ENCODE data around the gene GSTA4. TPM values are rescaled to one million over a fixed set of nuclear protein-coding genes. Genes with fewer than 3 reads are reported as not detected.
A peak's percentile ranks its signal among the peaks of the same experiment; 100 is the strongest.
"Not testable (repeated sequence)": the region's sequence is repeated elsewhere in the genome, so short reads cannot be mapped to it uniquely, and the experiment has no call there.

Gene GSTA4, protein sequence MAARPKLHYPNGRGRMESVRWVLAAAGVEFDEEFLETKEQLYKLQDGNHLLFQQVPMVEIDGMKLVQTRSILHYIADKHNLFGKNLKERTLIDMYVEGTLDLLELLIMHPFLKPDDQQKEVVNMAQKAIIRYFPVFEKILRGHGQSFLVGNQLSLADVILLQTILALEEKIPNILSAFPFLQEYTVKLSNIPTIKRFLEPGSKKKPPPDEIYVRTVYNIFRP
- total RNA-seq, result 10 to 100 TPM in 2 of 3 donors, 1 to 10 TPM in 1; 8.3 to 15.5 (median 14.7) TPM
- long read RNA-seq, donor 1, transcript GSTA4-203 (7 exons, 1,334 nt), result major isoform, 18 of 29 reads
- long read RNA-seq, donor 1, partial matches to known transcripts, result 3 of 29 reads
- long read RNA-seq, donor 1, other reads (novel, unspliced or antisense), result 8 of 29 reads
- long read RNA-seq, donor 2, transcript GSTA4-203 (7 exons, 1,334 nt), result major isoform, 10 of 15 reads
- long read RNA-seq, donor 2, partial matches to known transcripts, result 2 of 15 reads
- long read RNA-seq, donor 2, other reads (novel, unspliced or antisense), result 3 of 15 reads

DNA sequence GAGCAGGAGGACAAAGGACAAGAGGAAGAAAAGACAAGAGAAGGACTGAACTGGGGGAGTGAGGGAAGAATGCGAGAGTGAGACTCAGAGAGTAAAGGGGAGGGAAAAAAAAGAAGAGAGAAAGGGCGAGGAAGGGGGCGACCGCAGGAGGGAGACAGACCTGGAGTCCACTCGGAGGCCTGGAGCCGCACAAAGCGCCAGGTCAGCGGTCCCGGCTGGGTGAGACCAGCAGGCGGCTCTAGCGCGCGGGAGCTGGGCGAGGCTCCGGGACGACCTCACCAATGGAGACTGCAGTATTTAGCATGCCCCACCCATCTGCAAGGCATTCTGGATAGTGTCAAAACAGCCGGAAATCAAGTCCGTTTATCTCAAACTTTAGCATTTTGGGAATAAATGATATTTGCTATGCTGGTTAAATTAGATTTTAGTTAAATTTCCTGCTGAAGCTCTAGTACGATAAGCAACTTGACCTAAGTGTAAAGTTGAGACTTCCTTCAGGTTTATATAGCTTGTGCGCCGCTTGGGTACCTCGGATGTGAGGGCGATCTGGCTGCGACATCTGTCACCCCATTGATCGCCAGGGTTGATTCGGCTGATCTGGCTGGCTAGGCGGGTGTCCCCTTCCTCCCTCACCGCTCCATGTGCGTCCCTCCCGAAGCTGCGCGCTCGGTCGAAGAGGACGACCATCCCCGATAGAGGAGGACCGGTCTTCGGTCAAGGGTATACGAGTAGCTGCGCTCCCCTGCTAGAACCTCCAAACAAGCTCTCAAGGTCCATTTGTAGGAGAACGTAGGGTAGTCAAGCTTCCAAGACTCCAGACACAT, at the start of gene GSTA4:
TSS of gene GSTA4 (minus strand) at position 196 of the 824 bp plus-strand sequence. CDS start 1,041 bp downstream, outside the sequence.
- intact Hi-C loops (cut with DNase I, micrococcal nuclease), result not testable (repeated sequence)
- peak within 1 kb of the TSS; percentile 35 for H3K4me3 ChIP-seq
- TF ChIP-seq, protein P1, sequence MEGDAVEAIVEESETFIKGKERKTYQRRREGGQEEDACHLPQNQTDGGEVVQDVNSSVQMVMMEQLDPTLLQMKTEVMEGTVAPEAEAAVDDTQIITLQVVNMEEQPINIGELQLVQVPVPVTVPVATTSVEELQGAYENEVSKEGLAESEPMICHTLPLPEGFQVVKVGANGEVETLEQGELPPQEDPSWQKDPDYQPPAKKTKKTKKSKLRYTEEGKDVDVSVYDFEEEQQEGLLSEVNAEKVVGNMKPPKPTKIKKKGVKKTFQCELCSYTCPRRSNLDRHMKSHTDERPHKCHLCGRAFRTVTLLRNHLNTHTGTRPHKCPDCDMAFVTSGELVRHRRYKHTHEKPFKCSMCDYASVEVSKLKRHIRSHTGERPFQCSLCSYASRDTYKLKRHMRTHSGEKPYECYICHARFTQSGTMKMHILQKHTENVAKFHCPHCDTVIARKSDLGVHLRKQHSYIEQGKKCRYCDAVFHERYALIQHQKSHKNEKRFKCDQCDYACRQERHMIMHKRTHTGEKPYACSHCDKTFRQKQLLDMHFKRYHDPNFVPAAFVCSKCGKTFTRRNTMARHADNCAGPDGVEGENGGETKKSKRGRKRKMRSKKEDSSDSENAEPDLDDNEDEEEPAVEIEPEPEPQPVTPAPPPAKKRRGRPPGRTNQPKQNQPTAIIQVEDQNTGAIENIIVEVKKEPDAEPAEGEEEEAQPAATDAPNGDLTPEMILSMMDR (IDR thresholded peaks at IDR 0.05), result peak; percentile 52

DNA sequence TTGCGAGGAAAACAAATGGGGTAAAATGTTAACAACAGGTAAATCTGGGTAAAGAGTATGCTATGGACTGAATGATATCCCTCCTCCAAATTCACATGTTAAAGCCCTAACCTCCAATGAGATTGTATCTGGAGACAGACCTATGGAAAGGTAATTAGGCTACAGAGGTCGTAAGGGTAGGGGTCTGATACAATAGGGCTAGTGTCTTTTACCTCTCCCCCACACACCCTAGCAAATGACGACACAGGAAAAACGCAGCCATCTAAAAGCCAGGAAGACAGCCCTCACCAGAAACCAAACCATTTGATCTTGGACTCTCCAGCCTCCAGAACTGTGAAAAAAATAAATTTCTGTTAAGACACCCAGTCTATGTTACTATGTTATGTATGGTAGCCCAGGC, 49.5 kb upstream of the GSTA4 start:
- TF ChIP-seq, protein P1 (IDR thresholded peaks at IDR 0.05), result no peak
- DNase-seq (no peak), ATAC-seq (no peak)
- Histone ChIP-seq H3K4me1 (ENCODE audit: low read depth) (no peaks in the 10 kb centered on the region), H3K4me3 (no peak overlapping the region), H3K36me3 (ENCODE audit: low read depth) (peaks cover 4% of the 10 kb centered on the region), H3K9me3 (no peaks in the 10 kb centered on the region)
- intact Hi-C loops (cut with DNase I, micrococcal nuclease), result no loop called here

More for the DNA sequence above, at the start of gene GSTA4:
- H3K4me1 ChIP-seq (ENCODE audit: low read depth); H3K36me3 ChIP-seq (ENCODE audit: low read depth); H3K9me3 ChIP-seq: not testable (repeated sequence)
- ATAC-seq (peak; percentile 99), DNase-seq (peak; percentile 95 to 97 (median 96))

DNA sequence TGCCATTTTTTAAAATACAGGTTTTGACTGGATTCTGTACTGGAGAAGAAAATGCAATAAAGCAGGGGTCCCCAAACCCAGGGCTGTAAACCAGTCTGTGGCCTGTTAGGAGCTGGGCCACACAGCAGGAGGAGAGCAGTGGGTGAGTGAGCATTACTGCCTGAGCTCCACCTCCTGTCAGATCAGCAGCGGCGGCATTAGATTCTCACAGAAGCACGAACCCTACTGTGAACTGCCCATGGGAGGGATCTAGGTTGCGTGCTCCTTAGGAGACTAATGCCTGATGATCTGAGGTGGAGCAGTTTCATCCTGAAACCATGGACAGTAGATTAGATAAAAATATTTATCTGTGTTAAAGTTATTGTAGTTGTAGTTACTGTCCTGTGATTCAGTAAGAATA, 49.0 kb upstream of the GSTA4 start:
- ATAC-seq (no peak), DNase-seq (no peak)
- no peak overlapping the region for H3K4me3 ChIP-seq
- intact Hi-C loops (cut with DNase I, micrococcal nuclease), result no loop called here
- H3K9me3 ChIP-seq, result no peaks in the 10 kb centered on the region
- peaks cover 4% of the 10 kb centered on the region for H3K36me3 ChIP-seq (ENCODE audit: low read depth)
- H3K4me1 ChIP-seq (ENCODE audit: low read depth), result no peaks in the 10 kb centered on the region
- TF ChIP-seq, protein P1 (IDR thresholded peaks at IDR 0.05), result no peak

DNA sequence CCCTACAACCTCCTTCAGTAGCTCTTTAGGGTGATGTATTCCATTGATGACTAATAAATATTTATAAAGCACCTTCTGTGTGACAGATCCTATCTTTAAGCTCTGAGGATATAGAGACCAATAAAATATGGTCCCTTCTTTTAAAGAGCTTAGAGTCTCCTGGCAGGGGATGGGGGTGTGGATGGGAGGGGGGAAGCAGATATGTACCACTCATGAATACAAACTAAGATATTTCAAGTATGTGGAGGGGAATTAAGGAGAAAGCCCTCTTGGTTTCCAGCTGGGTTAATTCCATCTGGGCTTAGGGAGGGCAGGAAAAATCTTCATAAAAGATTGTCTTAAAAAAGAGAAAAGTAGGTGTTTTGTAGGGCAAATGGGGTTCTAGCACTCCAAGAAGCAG, 48.5 kb upstream of the GSTA4 start:
- TF ChIP-seq, protein P1 (IDR thresholded peaks at IDR 0.05), result no peak
- intact Hi-C loops (cut with DNase I, micrococcal nuclease), result no loop called here
- ATAC-seq, result no peak
- Histone ChIP-seq H3K36me3 (ENCODE audit: low read depth) (peaks cover 4% of the 10 kb centered on the region), H3K4me3 (no peak overlapping the region), H3K9me3 (no peaks in the 10 kb centered on the region), H3K4me1 (ENCODE audit: low read depth) (no peaks in the 10 kb centered on the region)
- no peak for DNase-seq

DNA sequence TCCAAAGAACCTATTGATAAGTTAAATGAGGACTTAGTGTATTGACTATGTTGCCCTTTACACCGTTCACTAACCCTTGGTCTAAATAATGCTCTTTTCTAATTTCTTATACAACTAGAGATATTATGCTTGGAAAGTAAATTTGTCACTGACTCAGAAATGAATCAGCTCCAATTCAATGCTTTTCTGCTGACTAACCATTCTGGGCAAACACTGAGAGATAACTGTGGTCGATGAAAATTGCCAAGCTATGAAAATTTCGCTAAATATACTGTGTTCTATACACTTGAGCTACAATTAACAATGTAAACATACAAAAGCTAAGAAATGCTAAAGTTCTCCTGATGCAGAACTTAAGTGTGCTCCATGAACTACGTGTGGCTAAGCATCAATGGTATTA, 47.0 kb upstream of the GSTA4 start:
- H3K4me1 ChIP-seq (ENCODE audit: low read depth), result no peaks in the 10 kb centered on the region
- TF ChIP-seq, protein P1 (IDR thresholded peaks at IDR 0.05), result no peak
- DNase-seq, result no peak
- H3K36me3 ChIP-seq (ENCODE audit: low read depth), result peaks cover 4% of the 10 kb centered on the region
- intact Hi-C loops (cut with DNase I, micrococcal nuclease), result no loop called here
- ATAC-seq, result no peak
- H3K4me3 ChIP-seq, result no peak overlapping the region
- no peaks in the 10 kb centered on the region for H3K9me3 ChIP-seq

All from mucosa of descending colon (tissue), 3 donors.